H9 (cell line): ENCODE measurements around the gene DTNA. TPM values are rescaled to one million over a fixed set of nuclear protein-coding genes. Genes with fewer than 3 reads are reported as not detected.

Source experiments
- DNase-seq: peaks from one replicate; pipeline ENCODE4 v3.0.0-alpha.2; 2017
- H2AFZ ChIP-seq: one replicate; pipeline ENCODE4 v1.6.1; 2013; ENCODE audit warnings: mild to moderate bottlenecking, low read length, control low read depth, moderate library complexity
- H2AK5ac ChIP-seq: 2 replicates; pipeline ENCODE4 v1.6.1; 2013; ENCODE audit warnings: low read length, control low read depth, mixed read lengths; ENCODE audit not compliant: insufficient read length
- H2BK120ac ChIP-seq: one replicate; pipeline ENCODE4 v1.6.1; 2013; ENCODE audit warnings: low read depth, mild to moderate bottlenecking, low read length, control low read depth, inconsistent platforms; ENCODE audit not compliant: poor library complexity, severe bottlenecking
- H2BK12ac ChIP-seq: 2 replicates; pipeline ENCODE4 v1.6.1; 2013; ENCODE audit warnings: low read length, control low read depth, mixed read lengths, low read depth; ENCODE audit not compliant: insufficient read length
- H2BK15ac ChIP-seq: 2 replicates; pipeline ENCODE4 v1.6.1; 2013; ENCODE audit warnings: low read depth, low read length, control low read depth
- H2BK20ac ChIP-seq: one replicate; pipeline ENCODE4 v1.6.1; 2013; ENCODE audit warnings: low read depth, mild to moderate bottlenecking, low read length, control low read depth, inconsistent platforms; ENCODE audit not compliant: poor library complexity, severe bottlenecking
- H2BK5ac ChIP-seq: 2 replicates; pipeline ENCODE4 v1.6.1; 2013; ENCODE audit warnings: low read length, control low read depth, mixed read lengths; ENCODE audit not compliant: insufficient read length
- H3K14ac ChIP-seq: 2 replicates; pipeline ENCODE4 v1.6.1; 2013; ENCODE audit warnings: low read length, control low read depth; ENCODE audit not compliant: insufficient read depth
- H3K18ac ChIP-seq: 2 replicates; pipeline ENCODE4 v1.6.1; 2013; ENCODE audit warnings: low read depth, mild to moderate bottlenecking, mixed read lengths, low read length, control low read depth; ENCODE audit not compliant: insufficient read length
- H3K23ac ChIP-seq: 2 replicates; pipeline ENCODE4 v1.6.1; 2013; ENCODE audit warnings: low read length, control low read depth, mixed read lengths, low read depth; ENCODE audit not compliant: insufficient read length
- H3K23me2 ChIP-seq: 2 replicates; pipeline ENCODE4 v1.6.1; 2013; ENCODE audit warnings: low read depth, mild to moderate bottlenecking, mixed read lengths, low read length, control low read depth; ENCODE audit not compliant: insufficient read length, poor library complexity, severe bottlenecking
- H3K27ac ChIP-seq: 2 replicates; pipeline ENCODE4 v1.5.1; 2013; ENCODE audit warnings: low read length, control low read depth, mixed read lengths, low read depth; ENCODE audit not compliant: insufficient read length
- H3K27me3 ChIP-seq: 2 replicates; pipeline ENCODE4 v1.6.1; 2013; ENCODE audit warnings: low read length, control low read depth, inconsistent platforms; ENCODE audit not compliant: insufficient read depth
- H3K4ac ChIP-seq: 2 replicates; pipeline ENCODE4 v1.6.1; 2013; ENCODE audit warnings: low read depth, mild to moderate bottlenecking, control low read depth, inconsistent platforms, low read length, moderate library complexity
- H3K4me1 ChIP-seq: 2 replicates; pipeline ENCODE4 v1.6.1; 2013; ENCODE audit warnings: low read length, control low read depth, inconsistent platforms; ENCODE audit not compliant: insufficient read depth
- H3K4me2 ChIP-seq: 2 replicates; pipeline ENCODE4 v1.6.1; 2013; ENCODE audit warnings: low read length, control low read depth, mixed read lengths; ENCODE audit not compliant: insufficient read length, insufficient read depth
- H3K56ac ChIP-seq: 2 replicates; pipeline ENCODE4 v1.6.1; 2013; ENCODE audit warnings: low read depth, mild to moderate bottlenecking, mixed read lengths, low read length, control low read depth; ENCODE audit not compliant: insufficient read length
- H3K79me1 ChIP-seq: 2 replicates; pipeline ENCODE4 v1.6.1; 2013; ENCODE audit warnings: low read depth, mild to moderate bottlenecking, moderate library complexity, low read length, control low read depth, inconsistent platforms; ENCODE audit not compliant: insufficient read depth, poor library complexity, severe bottlenecking
- H3K79me2 ChIP-seq: 2 replicates; pipeline ENCODE4 v1.6.1; 2013; ENCODE audit warnings: low read length, control low read depth, inconsistent platforms; ENCODE audit not compliant: insufficient read depth
- H3K9ac ChIP-seq: 2 replicates; pipeline ENCODE4 v1.6.1; 2013; ENCODE audit warnings: low read length, control low read depth, mixed read lengths; ENCODE audit not compliant: insufficient read length; ENCODE audit errors: extremely low read depth
- H3K9me3 ChIP-seq: one replicate; pipeline ENCODE4 v1.6.1; 2013; ENCODE audit warnings: low read depth, low read length, inconsistent platforms; ENCODE audit not compliant: control insufficient read depth
- H3T11ph ChIP-seq: one replicate; pipeline ENCODE4 v1.6.1; 2013; ENCODE audit warnings: mild to moderate bottlenecking, low read length, control low read depth, inconsistent platforms
- H4K20me1 ChIP-seq: one replicate; pipeline ENCODE4 v1.6.1; 2013; ENCODE audit not compliant: control insufficient read depth, insufficient read length, insufficient read depth
- H4K5ac ChIP-seq: 2 replicates; pipeline ENCODE4 v1.6.1; 2013; ENCODE audit warnings: low read depth, mild to moderate bottlenecking, mixed read lengths, low read length, control low read depth; ENCODE audit not compliant: insufficient read length
- H4K8ac ChIP-seq: replicated peaks from 2 replicates; pipeline ENCODE4 v1.6.1; 2013; ENCODE audit warnings: low read length, control low read depth, mixed read lengths, low read depth; ENCODE audit not compliant: insufficient read length
- H4K91ac ChIP-seq: 2 replicates; pipeline ENCODE4 v1.6.1; 2013; ENCODE audit warnings: low read depth, mild to moderate bottlenecking, moderate library complexity, mixed read lengths, low read length, control low read depth; ENCODE audit not compliant: insufficient read length
- H3K27ac Mint-ChIP-seq, 3 experiments: 2 replicates in 2 of 3; 3 replicates in 1 of 3; pipeline ENCODE4 v1.8.0; 2020 to 2021; ENCODE audit warnings: mixed read lengths in 3 of 3, mild to moderate bottlenecking in 1 of 3, moderate library complexity in 1 of 3
- H3K27me3 Mint-ChIP-seq: 2 replicates; pipeline ENCODE4 v1.8.0; 2021; ENCODE audit warnings: low read depth, mild to moderate bottlenecking, moderate library complexity, mixed read lengths
- H3K36me3 Mint-ChIP-seq, 3 experiments: 2 replicates in 2 of 3; 3 replicates in 1 of 3; pipeline ENCODE4 v1.8.0; 2020 to 2021; ENCODE audit warnings: low read depth in 3 of 3, mixed read lengths in 3 of 3; ENCODE audit not compliant: insufficient read depth in 1 of 3
- H3K4me1 Mint-ChIP-seq, 2 experiments: 2 replicates each; pipeline ENCODE4 v1.8.0; 2020; ENCODE audit warnings: mixed read lengths in 2 of 2
- H3K4me3 Mint-ChIP-seq, 2 experiments: 2 replicates in 1 of 2; 3 replicates in 1 of 2; pipeline ENCODE4 v1.8.0; 2020 to 2021; ENCODE audit warnings: mild to moderate bottlenecking in 2 of 2, mixed read lengths in 2 of 2, moderate library complexity in 1 of 2
- H3K9me3 Mint-ChIP-seq, 2 experiments: 2 replicates in 1 of 2; 3 replicates in 1 of 2; pipeline ENCODE4 v1.8.0; 2020; ENCODE audit warnings: mild to moderate bottlenecking in 2 of 2, mixed read lengths in 2 of 2, moderate library complexity in 1 of 2
- CTCF ChIP-seq: fragments of 200-600 bp; sonication (generic); conservative IDR thresholded peaks from 3 replicates; pipeline ENCODE4 v1.8.0; 2021; ENCODE audit warnings: antibody characterized with exemption, mild to moderate bottlenecking
- total RNA-seq: library from RNA; stranded (reverse); gene quantifications from 2 replicates; pipeline ENCODE4 v1.2.1, GENCODE V29; 2021

DTNA gene
- total RNA-seq, 1 experiment from 2014 or later = 25.5 TPM

- Histone ChIP-seq H2BK15ac (no peak overlapping the region), H3K27me3 (no peaks in the 10 kb centered on the region), H3K79me1 (no peaks in the 10 kb centered on the region), H2AK5ac (no peak overlapping the region), H2BK120ac (no peak overlapping the region), H3K14ac (no peak overlapping the region), H3K4me1 (no peaks in the 10 kb centered on the region), H3T11ph (no peak overlapping the region), H3K56ac (no peak overlapping the region), H3K9ac (no peak overlapping the region), H3K4me2 (no peak overlapping the region), H2BK12ac (no peak overlapping the region), H3K79me2 (no peaks in the 10 kb centered on the region), H4K8ac (no peak overlapping the region), H3K23ac (no peak overlapping the region), H4K91ac (no peak overlapping the region), H3K23me2 (no peaks in the 10 kb centered on the region), H4K5ac (no peak overlapping the region), H3K27ac (no peak overlapping the region), H3K4ac (no peak overlapping the region), H2AFZ (no peak overlapping the region), H3K9me3 (no peaks in the 10 kb centered on the region), H2BK20ac (no peak overlapping the region), H3K18ac (no peak overlapping the region), H4K20me1 (no peaks in the 10 kb centered on the region), H2BK5ac (no peak overlapping the region)
- Mint-ChIP-seq H3K4me3 (no peak overlapping the region), H3K4me1 (peaks cover 6 to 7% of the 10 kb centered on the region in 2 experiments), H3K27ac (no peak overlapping the region), H3K9me3 (peaks cover 23 to 32% of the 10 kb centered on the region in 2 experiments), H3K36me3 (peaks cover 9 to 43% (median 39%) of the 10 kb centered on the region in 3 experiments; a peak in 6 of 7 replicates), H3K27me3 (peaks cover 4% of the 10 kb centered on the region; the same call in 1 of the 2 replicates)
- TF ChIP-seq CTCF = no peak
- DNase-seq = no peak
Measured at GRCh38 chr18:34893239-34893638, 183.1 kb downstream of the DTNA start.
